ENCODE data around the gene RAB6A.

DNA sequence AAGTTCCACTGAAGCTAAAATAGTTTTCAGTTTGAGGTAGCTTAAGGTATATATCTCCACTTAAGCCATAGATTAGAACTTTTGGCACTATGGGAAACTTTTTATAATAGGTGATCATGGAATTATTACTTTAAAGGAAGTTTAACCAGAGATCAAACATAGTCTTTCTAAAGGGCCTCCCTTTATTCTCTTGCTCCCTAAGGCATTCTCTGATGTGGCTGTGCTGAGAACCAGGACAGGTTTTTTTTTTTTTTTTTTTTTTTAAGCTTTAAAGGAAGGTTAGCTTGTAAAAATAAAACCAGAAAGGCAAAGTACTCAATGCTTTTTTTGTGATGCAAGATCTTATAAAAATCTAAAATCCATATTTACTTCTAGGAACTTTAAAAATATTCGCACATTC is 23.9 kb upstream of the RAB6A start:
- TF ChIP-seq, protein P1, sequence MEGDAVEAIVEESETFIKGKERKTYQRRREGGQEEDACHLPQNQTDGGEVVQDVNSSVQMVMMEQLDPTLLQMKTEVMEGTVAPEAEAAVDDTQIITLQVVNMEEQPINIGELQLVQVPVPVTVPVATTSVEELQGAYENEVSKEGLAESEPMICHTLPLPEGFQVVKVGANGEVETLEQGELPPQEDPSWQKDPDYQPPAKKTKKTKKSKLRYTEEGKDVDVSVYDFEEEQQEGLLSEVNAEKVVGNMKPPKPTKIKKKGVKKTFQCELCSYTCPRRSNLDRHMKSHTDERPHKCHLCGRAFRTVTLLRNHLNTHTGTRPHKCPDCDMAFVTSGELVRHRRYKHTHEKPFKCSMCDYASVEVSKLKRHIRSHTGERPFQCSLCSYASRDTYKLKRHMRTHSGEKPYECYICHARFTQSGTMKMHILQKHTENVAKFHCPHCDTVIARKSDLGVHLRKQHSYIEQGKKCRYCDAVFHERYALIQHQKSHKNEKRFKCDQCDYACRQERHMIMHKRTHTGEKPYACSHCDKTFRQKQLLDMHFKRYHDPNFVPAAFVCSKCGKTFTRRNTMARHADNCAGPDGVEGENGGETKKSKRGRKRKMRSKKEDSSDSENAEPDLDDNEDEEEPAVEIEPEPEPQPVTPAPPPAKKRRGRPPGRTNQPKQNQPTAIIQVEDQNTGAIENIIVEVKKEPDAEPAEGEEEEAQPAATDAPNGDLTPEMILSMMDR (IDR thresholded peaks at IDR 0.05) = no peak
- TF ChIP-seq POLR2A (IDR thresholded peaks at IDR 0.05) = no peak
- no peak for TF ChIP-seq EP300 (IDR thresholded peaks at IDR 0.05)
